A549 treated with AZD2906 at 1 μM for 4 hours (cell line): Measurements from ENCODE around the gene TMEM179. TPM values are rescaled to one million over a fixed set of nuclear protein-coding genes. Genes with fewer than 3 reads are reported as not detected.

Experiments used
- total RNA-seq: library from RNA; stranded (reverse); fragments of 200-300 nt; extraction: Qiagen RNA extraction; gene quantifications from 5 replicates; pipeline ENCODE4 v1.2.3, GENCODE V29; 2022

Gene TMEM179
- total RNA-seq = 0.29 to 0.54 TPM (median 0.39 TPM) in 5 replicates

DNA sequence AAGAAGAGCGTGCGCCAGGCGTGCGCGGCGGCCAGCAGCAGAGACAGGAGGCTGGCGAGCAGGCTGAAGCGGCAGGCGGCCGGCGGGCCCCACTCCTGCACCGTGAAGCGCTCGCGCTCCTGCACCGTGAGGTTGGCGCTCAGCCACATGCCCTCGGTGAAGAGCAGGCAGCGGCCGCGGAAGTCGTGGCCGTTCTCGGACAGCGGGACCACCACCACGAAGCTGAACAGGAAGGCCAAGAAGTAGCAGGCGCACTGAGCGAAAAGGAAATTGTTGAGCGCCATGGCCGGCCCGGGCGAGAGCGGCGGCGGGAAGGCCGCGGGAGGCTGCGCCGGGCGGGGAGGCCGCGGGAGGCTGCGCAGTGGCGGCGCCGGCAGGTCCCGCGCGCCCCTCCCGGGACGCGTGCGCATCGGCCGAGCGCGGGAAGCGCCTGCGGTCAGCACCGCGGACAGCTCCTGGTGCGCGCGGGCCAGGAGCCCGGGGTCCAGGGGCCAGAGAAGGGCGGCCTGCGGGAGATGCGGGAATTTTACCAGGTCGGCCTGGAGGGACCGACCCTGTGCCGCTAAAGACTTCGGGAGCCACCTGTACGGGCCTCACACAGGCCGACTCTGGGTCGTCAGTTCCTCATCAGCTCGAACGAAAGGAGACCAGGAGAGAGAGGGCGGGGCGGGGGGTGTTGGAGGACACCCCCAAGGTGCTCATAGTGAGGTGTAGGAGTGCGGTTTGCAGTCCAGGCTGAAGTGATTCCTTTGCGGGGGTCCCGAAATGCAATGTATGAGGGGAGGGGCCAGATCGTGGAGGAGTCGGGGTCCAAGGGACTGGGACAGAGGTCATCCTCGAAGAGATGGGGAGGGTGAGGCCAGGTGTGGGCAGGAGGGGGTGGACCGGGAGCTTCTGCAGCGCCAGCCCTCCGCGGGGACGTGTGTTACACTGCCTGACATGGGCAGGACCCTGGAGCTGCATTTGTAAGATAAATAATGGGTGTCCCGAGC lies at the start of gene TMEM179:
TMEM179 (minus strand) TSS at position 315 of the 992 bp plus-strand sequence; CDS start at position 284, 31 bp downstream.

DNA sequence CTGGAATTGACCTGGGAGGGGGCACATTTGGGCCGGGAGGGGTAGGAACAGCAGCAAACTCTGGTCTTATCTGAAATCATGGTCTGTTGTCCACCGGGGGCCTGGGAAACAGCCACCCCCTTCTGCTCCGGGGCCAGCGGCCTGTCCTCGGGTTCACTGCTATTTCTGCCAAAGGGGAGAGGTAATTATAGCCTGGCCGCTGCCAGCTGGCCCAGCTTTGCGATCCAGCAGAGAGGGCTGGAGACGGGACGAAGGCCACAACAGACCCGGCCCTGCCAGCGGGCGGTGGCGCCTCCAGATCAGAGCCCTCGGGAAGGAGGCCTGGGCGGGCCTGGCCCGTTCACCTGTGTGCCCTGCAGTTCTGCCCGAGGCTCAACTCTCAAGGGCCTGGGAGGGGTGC lies 25.1 kb downstream of the TMEM179 start, which contains the start of gene C14orf180:
C14orf180 (plus strand) TSS at position 258 of the 400 bp plus-strand sequence. CDS start 6,667 bp downstream, outside the sequence.

Other genes with a start within 250 kb of the TMEM179 start
- gene C14orf180, start 25.0 kb downstream of the TMEM179 start, total RNA-seq = not detected in 5 replicates
- gene INF2, start 84.8 kb upstream of the TMEM179 start, total RNA-seq = 73.0 to 125 TPM (median 121 TPM) in 5 replicates
- 4.8 to 7.7 TPM (median 6.6 TPM) in 5 replicates for gene ADSS1, start 119.5 kb upstream of the TMEM179 start, total RNA-seq
- gene SIVA1, start 148.4 kb upstream of the TMEM179 start, total RNA-seq = 139 to 225 TPM (median 204 TPM) in 5 replicates
- 85.9 to 106 TPM (median 100 TPM) in 5 replicates for gene AKT1, start 191.0 kb upstream of the TMEM179 start, total RNA-seq
- gene ZBTB42, start 196.3 kb upstream of the TMEM179 start, total RNA-seq = 2.4 to 3.3 TPM (median 3.0 TPM) in 5 replicates